Stimulated activated CD8-positive, alpha-beta memory T cell treated with anti-CD3 and anti-CD28 coated beads, Interleukin-4, amount 100 ng/mL, for 4 hours (primary cell): ENCODE results near the gene LARGE1.
"Not testable (repeated sequence)": the region's sequence is repeated elsewhere in the genome, so short reads cannot be mapped to it uniquely, and the experiment has no call there.

Experiments
- DNase-seq, 2 donors: peaks; one replicate each; pipeline ENCODE4 v3.0.0-alpha.2; 2020; ENCODE audit warnings: low read depth in 2 of 2, low spot score in 1 of 2

Gene LARGE1

DNA sequence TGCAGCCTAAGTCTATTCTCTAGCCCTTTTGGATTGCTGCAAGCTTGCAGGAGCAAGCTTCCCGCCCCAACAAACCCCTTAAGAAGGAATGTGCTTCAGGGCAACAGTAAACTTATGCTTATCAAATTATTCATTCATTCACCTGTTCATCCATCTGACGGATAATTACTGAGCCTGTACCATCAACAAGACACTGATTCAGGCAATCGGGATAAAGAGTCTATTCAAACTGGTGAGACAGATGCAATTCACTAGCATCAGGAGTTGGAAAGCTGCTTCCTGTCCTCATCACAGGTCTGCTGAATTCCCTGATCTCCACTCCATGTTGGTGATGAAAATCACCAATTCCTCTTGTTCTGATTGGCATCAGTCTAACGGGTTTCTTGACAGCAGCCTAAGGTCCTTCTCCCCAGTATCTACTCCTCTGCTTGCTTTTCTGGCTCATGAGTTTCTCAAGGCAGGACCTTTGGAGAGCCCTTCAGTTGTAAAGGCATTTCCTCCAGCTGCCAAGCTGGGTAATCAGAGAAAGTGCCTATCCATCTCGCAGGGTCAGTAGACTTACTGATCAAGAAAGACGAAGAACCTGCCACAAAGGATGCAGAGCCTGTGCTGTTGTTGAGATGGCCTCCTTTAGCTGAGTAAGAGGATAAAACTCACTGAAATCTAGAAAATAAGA lies 433.1 kb downstream of the LARGE1 start:
- DNase-seq: no peak

DNA sequence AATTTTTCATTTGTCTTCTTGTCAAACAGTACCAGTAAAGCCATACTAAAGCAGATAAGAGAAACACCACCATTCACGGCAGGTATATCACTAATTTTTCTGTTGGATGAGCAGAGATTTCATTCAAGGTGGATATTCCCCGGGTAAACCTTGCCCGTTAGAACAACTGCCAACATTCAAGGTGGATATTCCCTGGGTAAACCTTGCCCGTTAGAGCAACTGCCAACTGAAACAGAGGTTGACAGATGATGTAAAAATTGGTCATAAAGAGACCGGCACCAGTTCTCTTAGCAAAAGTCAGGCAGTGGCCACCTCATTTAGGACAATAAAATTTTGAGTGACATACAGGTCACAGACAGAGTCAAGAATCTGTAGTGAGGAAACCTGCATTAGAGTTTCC lies 438.7 kb downstream of the LARGE1 start:
- no peak for DNase-seq

DNA sequence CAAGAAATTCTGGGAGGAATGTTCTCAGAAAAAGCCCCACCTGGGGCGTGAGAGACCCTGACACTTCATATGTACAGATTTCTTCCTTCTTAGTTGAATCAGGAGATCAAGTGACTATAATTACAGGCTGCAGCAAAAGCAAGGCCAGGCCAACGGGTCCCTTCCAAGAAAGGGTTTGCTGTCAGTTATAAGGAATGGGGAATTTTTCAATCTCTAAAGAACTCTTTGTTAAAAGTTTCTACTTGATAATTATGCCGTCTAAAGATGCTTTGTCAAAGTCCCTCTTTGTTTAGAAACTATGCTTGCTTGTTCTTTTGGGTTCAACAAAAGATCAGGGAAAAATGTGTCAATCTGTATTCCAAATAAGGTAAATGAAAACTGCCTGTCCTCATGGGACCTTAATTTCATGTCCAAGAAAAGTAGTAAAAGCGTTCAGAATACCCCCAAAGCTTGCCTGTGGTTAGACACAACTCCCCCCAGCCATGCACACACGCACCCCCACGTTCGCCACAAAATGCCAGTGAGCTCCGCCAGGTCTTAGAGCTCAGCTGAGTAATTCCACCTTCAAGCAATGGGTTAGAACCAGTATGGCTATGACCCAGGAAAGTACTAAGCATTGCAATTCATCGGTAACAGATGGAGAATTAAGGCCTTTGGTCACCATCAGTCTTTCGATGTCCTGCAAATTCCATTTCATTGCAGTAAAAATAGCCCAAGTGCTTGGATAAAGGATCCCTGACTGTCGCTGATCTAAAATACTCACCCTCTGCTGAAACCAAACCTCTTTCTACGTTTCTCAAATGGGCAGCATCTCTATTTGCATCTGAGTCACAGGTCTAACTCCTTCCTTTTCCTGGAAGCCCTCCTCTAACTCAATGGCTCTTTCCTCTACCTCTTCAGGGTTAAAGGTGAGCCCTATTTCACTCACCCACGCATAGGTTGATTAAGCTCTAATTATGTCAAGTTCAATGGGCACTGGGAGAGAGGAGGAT lies 442.9 kb downstream of the LARGE1 start:
- DNase-seq: no peak

DNA sequence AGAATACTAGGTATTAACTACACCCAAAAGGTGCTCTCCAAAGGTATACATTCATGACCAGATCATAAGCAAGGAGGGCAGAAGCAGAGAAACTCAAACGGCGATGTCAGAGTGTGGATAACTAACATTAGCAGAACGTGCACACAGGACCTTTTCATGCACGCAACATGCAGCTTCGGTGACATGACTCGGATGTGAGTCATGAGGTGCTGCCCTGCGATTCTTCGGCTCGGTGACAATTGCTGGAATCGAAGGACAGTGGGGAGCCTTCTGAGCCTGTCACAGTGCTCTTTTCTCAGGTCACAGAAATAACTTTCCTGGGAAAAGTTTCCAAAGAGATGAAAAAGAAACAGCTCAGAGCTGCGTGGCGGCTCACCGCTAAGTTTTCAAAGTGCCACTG lies 443.6 kb downstream of the LARGE1 start:
- DNase-seq: no peak

DNA sequence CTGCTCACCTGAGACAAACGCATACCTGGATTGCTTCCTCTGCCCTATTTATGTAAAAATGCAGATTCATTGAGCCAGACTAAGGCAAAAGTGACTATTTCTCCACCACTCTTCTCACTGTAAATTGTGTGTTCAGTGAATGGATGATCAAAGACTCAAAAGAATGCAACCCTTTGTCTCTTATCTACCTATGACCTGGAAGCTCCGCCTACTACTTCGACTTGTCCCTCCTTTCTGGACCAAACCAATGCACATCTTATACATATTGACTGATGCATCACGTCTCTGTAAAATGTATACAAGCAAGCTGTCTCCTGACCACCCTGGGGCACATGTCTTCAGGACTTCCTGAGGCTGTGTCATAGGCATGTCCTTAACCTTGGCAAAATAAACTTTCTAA lies 444.1 kb downstream of the LARGE1 start:
- DNase-seq: no peak

DNA sequence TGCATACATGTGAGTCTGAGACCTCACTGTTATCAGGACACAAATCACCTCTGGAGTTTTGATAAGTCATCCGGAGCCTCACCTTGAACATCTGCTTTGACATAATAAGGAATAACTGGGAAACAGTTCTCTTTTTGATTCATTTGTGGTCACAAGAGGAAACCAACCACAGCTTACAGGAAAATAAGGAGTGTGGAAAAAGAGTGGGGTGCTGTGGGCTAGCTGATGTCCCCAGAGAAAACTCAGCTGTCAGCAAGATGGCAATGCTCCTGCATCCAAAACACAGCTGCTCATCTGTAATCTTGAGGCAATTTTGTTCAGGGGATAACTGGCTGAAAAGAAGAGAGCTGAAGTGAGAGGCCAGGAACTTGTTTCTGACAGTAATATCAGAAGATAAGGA lies 445.7 kb downstream of the LARGE1 start:
- no peak for DNase-seq

DNA sequence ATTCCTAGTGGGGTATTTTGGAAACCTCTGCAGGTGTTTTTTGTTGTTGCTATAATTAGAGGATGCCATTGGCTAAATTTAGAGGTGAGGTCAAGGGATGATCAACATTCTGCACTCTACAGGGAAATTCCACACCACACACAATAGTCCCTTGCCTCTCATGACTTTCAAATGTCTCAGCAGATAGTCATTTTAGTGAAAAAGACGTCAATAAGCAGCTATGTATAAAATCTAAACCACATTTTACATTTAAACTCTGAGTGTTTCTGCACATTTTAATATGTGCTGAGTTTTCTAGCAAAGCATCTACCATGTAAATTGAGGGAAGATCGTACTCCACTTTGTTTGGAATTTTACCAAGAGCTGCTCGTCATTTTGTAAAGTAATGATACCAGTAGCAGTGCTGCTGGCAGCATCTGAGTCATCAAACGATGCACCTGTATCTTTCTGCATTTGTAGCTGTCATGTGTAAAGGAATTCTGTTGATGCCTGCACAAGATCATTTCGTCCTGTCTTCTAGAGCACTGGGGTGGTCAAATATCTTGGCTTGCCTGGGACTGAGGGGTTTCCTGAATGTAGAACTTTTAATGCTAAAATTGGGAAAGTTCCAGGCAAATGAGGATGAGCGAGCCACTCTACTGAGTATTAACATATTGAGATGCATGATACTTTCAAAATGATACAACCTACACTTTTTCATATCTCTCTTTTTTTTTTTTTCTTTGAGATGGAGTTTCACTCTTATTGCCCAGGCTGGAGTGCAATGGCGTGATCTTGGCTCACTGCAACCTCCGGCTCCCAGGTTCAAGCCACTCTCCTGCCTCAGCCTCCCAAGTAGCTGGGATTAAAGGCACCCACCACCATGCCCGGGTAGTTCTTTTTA lies 447.6 kb downstream of the LARGE1 start:
- no peak for DNase-seq

DNA sequence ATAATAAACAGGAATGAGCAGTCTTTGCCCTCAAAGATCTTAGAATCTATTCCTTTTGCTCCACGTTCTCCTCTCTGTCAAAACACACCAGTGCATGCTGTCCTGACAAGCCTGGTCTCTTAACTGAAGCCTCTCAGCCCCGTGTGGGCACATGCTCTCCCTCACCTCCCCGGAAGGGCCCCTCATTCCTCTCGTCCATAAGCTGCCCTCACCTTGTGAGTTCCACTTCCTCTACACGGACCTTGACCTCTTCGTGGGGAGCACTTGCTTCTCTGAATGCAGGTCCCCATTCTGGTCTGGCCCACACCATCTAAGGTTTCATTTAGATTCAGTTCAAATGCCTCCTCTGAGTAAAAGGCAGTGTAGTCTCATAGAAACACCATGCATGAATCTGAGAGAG lies 449.8 kb downstream of the LARGE1 start:
- no peak for DNase-seq

DNA sequence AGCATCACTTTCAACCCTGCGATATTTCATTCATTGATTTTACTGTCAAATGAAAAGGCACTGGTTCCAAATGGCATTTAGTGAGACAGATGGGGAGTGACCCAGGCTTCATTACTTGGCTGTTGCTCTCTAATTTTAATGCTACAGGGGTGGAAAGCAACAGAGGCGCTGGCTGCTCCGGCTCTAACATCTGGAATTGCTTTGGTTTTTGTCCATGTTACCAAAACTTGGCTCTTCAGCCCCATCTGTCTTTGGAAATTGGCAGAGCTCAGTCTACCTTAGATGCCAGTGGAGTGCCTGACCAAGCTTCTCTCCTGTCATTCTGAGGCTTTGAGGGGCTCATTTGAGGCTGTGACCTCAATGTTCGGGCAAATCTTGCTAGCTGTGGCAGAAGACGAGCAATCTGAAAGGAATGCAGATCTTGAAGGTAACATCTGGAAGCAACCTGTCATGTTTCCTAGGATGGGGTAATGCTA lies 452.6 kb downstream of the LARGE1 start:
- DNase-seq: no peak

DNA sequence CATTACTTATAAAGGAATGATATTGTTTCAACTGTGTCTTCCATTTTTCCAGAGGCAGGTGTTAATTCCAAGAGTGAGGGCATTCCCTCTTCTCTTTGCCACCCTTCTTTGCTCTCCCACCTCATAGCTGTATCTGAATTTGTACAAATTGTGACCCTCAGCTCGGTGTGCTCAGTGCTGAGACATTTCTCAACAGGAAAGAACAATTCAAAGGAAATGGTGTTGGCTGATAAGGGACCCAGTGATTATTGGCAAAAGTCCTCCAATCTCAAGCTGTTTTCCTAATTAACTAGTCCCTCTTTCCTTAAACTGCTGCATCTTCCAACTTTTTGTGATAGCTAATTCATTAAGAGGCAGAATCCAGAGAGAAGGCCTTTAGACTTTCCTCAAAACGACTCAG lies 453.2 kb downstream of the LARGE1 start:
- DNase-seq: no peak

DNA sequence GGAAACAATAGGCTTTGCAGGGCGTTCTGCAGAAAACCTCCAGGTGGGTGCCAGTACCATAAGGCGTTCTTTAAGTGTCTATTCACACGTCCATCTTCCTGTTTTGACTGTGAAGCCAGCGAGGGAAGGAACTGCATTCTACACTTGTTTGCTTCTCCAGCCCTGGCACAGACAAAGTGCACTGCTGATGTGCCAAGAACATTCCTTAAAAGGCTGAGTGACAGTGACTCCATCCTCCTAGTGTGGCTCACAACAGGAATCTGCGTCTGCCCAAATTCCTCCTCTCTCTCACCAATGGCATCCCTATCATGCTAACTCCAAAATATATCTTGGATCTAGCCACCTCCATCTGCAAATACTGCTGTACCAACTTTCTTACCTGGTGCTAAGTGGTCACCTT lies 454.7 kb downstream of the LARGE1 start:
- DNase-seq: no peak

DNA sequence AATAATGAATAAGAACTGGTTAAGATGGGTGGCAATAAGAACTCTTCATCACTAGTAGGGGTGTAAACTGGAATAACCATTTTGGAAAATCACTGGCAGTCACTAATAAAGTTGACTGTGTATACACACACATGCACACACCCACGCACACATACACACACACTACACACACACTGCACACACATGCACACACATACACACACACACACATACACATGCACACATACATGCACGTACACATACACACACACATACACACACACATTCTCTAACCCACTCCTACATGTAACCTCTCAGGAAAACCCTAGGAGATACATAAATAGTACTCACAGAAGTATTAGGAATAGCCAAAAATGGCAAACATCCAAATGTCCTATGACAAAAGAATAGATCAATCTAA lies 455.6 kb downstream of the LARGE1 start:
- DNase-seq: no peak

DNA sequence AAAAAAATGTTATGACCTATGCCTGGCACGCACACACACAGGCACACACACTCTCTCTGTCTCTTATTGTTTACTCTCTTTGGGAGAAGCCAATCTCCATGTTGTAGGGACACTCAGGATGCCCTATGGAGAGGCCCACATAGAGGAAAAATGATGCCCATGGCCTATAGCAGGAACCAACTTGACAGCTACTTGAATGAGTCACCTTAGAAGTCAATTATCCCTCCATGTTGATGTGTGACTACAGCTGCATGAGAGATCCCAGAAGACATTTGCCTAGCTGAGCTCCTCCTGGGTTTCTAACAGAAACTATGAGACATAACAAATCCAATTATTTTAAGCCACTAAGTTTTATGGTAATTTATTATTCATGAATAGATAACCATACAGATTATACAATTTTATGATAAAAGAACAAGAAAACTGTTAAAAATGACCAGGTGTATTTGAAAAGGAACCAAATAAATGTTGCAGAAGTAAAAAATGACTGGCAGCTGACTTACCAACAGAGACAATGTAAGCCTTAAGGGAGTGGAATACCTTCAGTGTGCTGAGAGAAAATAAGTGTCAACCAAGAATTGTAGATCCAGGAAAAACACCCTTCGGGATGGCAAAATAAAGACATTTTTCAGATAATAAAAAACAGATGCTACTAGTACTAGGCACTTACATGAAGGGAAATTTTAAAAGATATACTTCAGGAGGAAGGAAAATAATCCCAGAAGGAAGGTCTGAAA lies 458.4 kb downstream of the LARGE1 start:
- DNase-seq: no peak

DNA sequence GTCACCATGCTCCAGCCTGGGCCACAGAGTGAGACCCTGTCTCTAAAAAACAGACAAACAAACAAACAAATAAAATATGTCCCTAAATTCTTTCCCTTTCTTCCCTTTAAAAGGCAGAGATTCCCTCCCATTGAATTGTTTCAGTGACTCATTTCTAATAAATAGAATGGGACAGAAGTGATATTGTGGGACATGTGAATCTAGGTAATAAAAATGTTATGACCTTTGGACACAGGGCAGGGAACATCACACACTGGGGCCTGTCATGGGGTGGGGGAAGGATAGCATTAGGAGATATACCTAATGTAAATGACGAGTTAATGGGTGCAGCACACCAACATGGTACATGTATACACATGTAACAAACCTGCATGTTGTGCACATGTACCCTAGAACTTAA lies 459.0 kb downstream of the LARGE1 start:
- DNase-seq: not testable (repeated sequence)

DNA sequence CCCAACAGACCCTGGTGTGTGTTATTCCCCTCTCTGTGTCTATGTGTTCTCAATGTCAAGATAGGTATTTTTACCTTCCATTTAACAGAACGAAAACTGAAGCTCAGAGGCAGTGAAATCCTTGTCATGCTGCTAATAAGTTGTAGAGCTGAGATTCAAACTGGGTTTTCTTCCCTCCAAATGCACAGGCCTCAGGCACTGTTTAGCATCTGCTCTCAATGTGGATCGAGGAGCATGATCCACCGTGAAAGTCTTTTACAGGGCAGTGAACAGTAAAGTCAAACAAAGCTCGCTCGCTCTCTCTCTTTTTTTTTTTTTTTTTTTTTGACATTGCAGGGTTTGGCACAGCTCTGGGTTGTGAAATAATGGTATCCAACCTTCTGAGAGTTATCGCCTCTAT lies 461.1 kb downstream of the LARGE1 start:
- DNase-seq: no peak

DNA sequence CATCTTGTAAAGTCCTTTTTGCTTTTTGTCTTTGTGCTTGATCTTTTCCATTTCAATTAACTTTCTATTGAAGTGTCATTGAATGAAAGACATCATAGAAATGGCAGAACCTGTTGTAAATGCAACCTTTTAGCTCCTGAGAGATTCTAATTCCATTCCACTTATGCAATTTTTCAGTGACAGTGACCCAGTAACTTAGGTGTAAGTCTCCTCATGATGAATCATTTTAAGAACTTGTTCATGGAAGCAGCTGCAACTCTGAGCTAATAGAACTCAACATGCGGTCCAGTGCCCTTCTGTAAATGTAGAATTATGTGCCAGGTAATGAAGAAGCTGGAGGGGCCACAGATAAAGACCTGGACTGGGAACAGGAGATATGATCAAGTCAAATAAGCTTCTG lies 463.8 kb downstream of the LARGE1 start:
- no peak for DNase-seq

DNA sequence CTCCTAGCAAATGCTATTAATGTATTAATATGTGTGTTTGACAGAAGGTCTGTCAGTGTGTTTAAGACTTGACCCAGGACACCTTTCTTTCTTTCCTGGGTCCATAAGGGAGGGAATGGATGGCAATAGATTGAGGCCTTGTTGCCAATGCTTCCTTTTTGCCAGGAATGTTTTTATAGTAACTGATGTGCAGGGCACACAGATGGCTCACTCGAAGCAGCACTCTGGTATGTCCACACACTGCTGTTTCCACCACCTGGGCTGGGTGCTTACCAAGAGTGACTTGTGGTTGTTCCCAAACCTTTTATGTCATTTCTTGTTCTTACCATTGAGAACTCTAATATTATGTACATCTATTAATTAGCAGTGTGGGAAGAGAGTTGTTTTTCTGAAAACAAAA lies 465.2 kb downstream of the LARGE1 start:
- no peak for DNase-seq

DNA sequence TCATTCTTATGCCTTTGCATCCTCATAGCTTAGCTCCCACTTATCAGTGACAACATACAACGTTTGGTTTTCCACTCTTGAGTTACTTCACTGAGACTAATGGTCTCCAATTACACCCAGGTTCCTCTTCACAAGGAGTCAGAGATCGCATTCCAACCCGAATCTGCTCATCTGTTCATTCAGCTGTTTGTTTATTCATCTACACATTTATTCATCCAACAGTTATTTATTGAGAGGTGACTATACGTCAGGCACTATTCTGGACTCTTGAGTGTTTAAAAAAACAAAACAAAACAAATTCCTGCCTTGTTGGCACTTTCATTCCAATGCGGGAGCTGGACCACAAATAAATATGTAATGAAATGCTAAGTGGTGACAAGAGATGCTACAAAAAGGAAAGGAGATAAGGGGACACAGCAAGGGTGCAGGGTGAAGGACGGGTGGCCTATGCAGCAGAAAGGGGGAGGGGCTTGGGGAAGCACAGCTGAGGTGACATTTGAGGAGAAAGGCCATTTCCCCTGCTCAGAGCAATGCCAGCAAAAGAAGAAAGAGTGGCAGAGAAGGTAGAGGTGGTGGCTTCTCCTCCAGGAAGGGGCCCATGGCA lies 468.3 kb downstream of the LARGE1 start:
- DNase-seq: no peak

DNA sequence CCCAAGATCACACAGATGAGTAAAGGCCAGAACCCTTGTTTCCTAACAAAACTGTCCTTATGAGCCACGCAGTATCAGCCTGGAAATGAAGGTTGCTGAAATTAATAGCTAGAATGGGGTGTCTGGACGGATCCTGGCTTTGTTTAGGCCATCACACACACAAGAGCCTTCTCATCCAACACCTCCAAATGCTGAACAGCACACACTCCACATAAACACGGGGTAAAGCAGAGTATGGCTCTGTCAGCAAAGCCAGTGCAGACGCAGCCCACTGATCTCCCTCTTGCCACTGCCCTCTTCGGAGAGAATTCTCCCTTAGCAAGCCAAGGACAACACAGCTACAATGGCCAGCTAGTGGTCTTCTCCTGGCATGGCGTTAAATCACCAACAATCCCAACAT lies 469.5 kb downstream of the LARGE1 start:
- DNase-seq: no peak

DNA sequence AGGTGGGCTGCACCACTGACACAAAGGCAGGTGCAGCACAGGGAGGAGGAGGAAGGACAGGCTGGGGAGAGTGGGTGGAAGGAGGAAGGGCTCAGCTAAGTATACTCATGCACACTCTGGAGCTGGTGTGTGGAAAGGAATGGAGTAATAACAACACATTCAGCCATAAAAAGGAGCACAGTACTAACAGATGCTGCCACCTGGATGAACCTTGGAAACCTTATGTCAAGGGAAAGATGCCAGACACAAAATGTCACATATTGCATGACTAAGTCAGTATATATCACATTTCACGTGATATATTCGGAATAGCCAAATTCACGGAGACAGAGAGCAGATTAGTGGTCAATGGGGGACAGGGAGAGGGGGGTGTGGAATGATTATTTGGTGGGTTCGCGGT lies 472.5 kb downstream of the LARGE1 start:
- no peak for DNase-seq
